MM.1S (cell line): ENCODE results near the gene PRDM10.

Experiments used
- DNase-seq: peaks from one replicate; pipeline ENCODE4 v3.0.0-alpha.2; 2015
- H2AFZ ChIP-seq: fragments of 300-600 bp; sonication (generic); 2 replicates; pipeline ENCODE4 v1.6.0; 2016; ENCODE audit warnings: antibody characterized with exemption, low read length
- H3F3A ChIP-seq: fragments of 300-600 bp; sonication (generic); 2 replicates; pipeline ENCODE4 v1.6.1; 2016; ENCODE audit warnings: mild to moderate bottlenecking, antibody characterized with exemption, low read length, moderate library complexity, mixed read lengths; ENCODE audit not compliant: insufficient read depth
- H3K27ac ChIP-seq: fragments of 300-600 bp; sonication (generic); 2 replicates; pipeline ENCODE4 v1.5.1; 2016; ENCODE audit warnings: mild to moderate bottlenecking, low read length
- H3K27me3 ChIP-seq: fragments of 300-600 bp; sonication (generic); replicated peaks from 2 replicates; pipeline ENCODE4 v1.6.0; 2016; ENCODE audit warnings: low read length; ENCODE audit not compliant: insufficient read depth
- H3K36me3 ChIP-seq: fragments of 300-600 bp; sonication (generic); replicated peaks from 2 replicates; pipeline ENCODE4 v1.6.1; 2016; ENCODE audit warnings: mild to moderate bottlenecking, low read length, mixed read lengths; ENCODE audit not compliant: insufficient read depth
- H3K4me1 ChIP-seq: fragments of 300-600 bp; sonication (generic); 2 replicates; pipeline ENCODE4 v1.6.1; 2016; ENCODE audit warnings: low read length, mixed read lengths
- H3K4me2 ChIP-seq: fragments of 300-600 bp; sonication (generic); 2 replicates; pipeline ENCODE4 v1.6.0; 2016; ENCODE audit warnings: low read depth, low read length
- H3K4me3 ChIP-seq: fragments of 300-600 bp; sonication (generic); 2 replicates; pipeline ENCODE4 v1.5.1; 2016; ENCODE audit warnings: low read length, mixed read lengths
- H3K79me2 ChIP-seq: fragments of 300-600 bp; sonication (generic); 2 replicates; pipeline ENCODE4 v1.6.1; 2016; ENCODE audit warnings: mixed run types, low read length, mixed read lengths
- H3K9ac ChIP-seq: fragments of 300-600 bp; sonication (generic); 2 replicates; pipeline ENCODE4 v1.6.1; 2016; ENCODE audit warnings: low read length, mixed read lengths
- H3K9me2 ChIP-seq: fragments of 300-600 bp; sonication (generic); replicated peaks from 2 replicates; pipeline ENCODE4 v1.6.1; 2016; ENCODE audit warnings: mild to moderate bottlenecking, low read length, mixed read lengths; ENCODE audit not compliant: insufficient read depth
- H3K9me3 ChIP-seq: fragments of 300-600 bp; sonication (generic); replicated peaks from 2 replicates; pipeline ENCODE4 v1.6.1; 2016; ENCODE audit warnings: mild to moderate bottlenecking, low read length, mixed read lengths; ENCODE audit not compliant: insufficient read depth
- H4K20me1 ChIP-seq: fragments of 300-600 bp; sonication (generic); 2 replicates; pipeline ENCODE4 v1.6.1; 2016; ENCODE audit warnings: mild to moderate bottlenecking, low read length, moderate library complexity, mixed read lengths; ENCODE audit not compliant: insufficient read depth
- EZH2 ChIP-seq: fragments of 300-600 bp; sonication (generic); optimal IDR thresholded peaks from 2 replicates; pipeline ENCODE3; 2017; ENCODE audit warnings: low read depth, mild to moderate bottlenecking, antibody characterized with exemption, low read length, mixed read lengths
- EZH2phosphoT487 ChIP-seq: fragments of 300-600 bp; sonication (generic); IDR thresholded peaks from 2 replicates; pipeline ENCODE4 v1.6.1; 2018; ENCODE audit warnings: antibody characterized with exemption, low read length
- TF ChIP-seq, protein P1 (sequence below): fragments of 300-600 bp; sonication (generic); IDR thresholded peaks from 2 replicates; pipeline ENCODE4 v1.5.1; 2016; ENCODE audit warnings: antibody characterized with exemption, low read length, mixed read lengths

PRDM10 gene

DNA sequence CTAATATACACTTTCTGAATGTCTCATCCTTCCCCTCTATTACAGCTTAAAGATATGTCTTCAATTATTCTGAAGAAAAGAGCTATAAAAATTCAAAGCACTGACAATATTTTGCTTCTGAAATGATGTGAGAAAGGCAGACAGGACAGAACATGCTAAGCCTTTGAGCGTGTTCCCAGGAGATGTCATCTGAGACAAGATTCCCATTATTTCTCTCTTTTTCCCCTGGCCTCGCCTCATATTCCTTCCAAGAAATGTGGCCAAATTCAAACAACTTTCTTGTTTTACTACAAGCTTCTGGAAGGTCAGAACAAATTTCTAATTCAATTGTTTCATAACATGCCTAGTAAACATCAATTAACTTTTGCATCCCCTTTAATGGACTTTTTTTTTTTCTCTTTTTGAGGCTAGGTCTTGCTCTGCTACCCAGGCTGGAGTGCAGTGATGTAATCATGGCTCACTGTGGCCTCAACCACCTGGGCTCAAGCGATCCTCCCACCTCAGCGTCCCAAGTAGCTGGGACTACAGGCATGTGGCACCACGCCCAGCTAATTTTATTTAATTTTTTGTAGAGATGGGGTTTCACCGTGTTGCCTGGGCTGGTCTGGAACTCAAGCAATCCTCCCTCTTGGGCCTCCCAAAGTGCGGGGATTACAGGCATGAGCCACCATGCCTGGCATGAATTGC, 70.1 kb downstream of the PRDM10 start:
- Histone ChIP-seq H3K4me3 (no peak overlapping the region), H3K9me2 (no peaks in the 10 kb centered on the region), H3K4me2 (no peak overlapping the region), H3F3A (no peaks in the 10 kb centered on the region), H3K36me3 (no peaks in the 10 kb centered on the region), H3K79me2 (no peaks in the 10 kb centered on the region), H2AFZ (no peak overlapping the region), H3K27me3 (no peaks in the 10 kb centered on the region), H3K4me1 (no peaks in the 10 kb centered on the region), H4K20me1 (no peaks in the 10 kb centered on the region), H3K9ac (no peak overlapping the region), H3K27ac (no peak overlapping the region), H3K9me3 (no peaks in the 10 kb centered on the region)
- no peak for TF ChIP-seq EZH2phosphoT487
- no peak for TF ChIP-seq EZH2
- TF ChIP-seq, protein P1, sequence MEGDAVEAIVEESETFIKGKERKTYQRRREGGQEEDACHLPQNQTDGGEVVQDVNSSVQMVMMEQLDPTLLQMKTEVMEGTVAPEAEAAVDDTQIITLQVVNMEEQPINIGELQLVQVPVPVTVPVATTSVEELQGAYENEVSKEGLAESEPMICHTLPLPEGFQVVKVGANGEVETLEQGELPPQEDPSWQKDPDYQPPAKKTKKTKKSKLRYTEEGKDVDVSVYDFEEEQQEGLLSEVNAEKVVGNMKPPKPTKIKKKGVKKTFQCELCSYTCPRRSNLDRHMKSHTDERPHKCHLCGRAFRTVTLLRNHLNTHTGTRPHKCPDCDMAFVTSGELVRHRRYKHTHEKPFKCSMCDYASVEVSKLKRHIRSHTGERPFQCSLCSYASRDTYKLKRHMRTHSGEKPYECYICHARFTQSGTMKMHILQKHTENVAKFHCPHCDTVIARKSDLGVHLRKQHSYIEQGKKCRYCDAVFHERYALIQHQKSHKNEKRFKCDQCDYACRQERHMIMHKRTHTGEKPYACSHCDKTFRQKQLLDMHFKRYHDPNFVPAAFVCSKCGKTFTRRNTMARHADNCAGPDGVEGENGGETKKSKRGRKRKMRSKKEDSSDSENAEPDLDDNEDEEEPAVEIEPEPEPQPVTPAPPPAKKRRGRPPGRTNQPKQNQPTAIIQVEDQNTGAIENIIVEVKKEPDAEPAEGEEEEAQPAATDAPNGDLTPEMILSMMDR, result no peak
- DNase-seq, result no peak

DNA sequence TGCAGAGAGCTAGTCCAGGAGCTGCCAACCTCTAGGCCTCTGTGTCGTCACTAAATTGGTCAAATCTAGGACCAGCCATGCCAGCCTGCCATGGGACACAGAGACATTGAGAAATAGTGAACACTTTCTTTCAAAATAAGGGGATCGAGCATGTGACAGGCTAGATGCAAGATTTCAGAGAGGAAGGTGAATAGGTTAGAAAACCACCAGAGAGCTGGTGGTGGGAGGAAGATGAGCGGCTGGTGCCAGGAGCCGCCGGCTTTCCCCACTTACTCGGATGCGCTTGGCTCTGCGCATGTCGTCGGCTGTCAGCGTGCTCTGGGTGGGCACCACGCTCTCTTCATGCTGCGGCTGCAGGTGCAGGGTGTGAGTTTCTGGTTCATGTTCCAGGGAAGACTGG, 71.9 kb downstream of the PRDM10 start:
- no peaks in the 10 kb centered on the region for H3K27me3 ChIP-seq
- DNase-seq, result no peak
- H3F3A ChIP-seq, result no peaks in the 10 kb centered on the region
- H4K20me1 ChIP-seq, result no peaks in the 10 kb centered on the region
- no peak overlapping the region for H3K27ac ChIP-seq
- H3K4me3 ChIP-seq, result no peak overlapping the region
- H3K9me2 ChIP-seq, result no peaks in the 10 kb centered on the region
- TF ChIP-seq EZH2phosphoT487, result no peak
- TF ChIP-seq EZH2, result no peak
- TF ChIP-seq, protein P1, result no peak
- no peaks in the 10 kb centered on the region for H3K79me2 ChIP-seq
- H3K36me3 ChIP-seq, result no peaks in the 10 kb centered on the region
- H3K9ac ChIP-seq, result no peak overlapping the region
- no peaks in the 10 kb centered on the region for H3K4me1 ChIP-seq
- H3K9me3 ChIP-seq, result no peaks in the 10 kb centered on the region
- no peak overlapping the region for H3K4me2 ChIP-seq
- H2AFZ ChIP-seq, result no peak overlapping the region

DNA sequence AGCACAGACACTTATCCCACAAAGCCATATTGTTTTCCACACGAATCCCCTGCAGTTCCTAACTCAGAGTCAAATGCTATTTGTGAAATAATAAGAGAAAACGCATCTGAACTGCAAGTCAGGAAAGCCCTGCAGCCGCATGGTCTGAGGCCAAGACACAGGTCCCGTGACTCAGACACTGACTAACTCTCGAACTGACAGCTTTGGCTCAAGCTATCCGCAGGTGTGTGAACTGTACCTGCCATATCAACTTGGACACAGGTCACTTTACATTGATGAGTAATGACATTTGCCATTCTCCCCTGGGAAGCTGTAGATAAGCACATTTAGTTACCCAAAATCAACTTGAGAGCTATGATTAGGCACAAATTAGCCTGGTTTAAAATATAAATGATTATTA, 72.3 kb downstream of the PRDM10 start:
- no peaks in the 10 kb centered on the region for H3K79me2 ChIP-seq
- no peak overlapping the region for H3K4me3 ChIP-seq
- H3K9me2 ChIP-seq, result no peaks in the 10 kb centered on the region
- H2AFZ ChIP-seq, result no peak overlapping the region
- no peaks in the 10 kb centered on the region for H4K20me1 ChIP-seq
- no peak for DNase-seq
- H3K4me1 ChIP-seq, result no peaks in the 10 kb centered on the region
- H3K36me3 ChIP-seq, result no peaks in the 10 kb centered on the region
- H3K9ac ChIP-seq, result no peak overlapping the region
- no peak overlapping the region for H3K27ac ChIP-seq
- no peaks in the 10 kb centered on the region for H3K9me3 ChIP-seq
- no peaks in the 10 kb centered on the region for H3F3A ChIP-seq
- no peaks in the 10 kb centered on the region for H3K27me3 ChIP-seq
- TF ChIP-seq, protein P1, result no peak
- TF ChIP-seq EZH2 (no peak), EZH2phosphoT487 (no peak)
- H3K4me2 ChIP-seq, result no peak overlapping the region
